MCF 10A (cell line): ENCODE data around the gene ASTN2. TPM values are rescaled to one million over a fixed set of nuclear protein-coding genes. Genes with fewer than 3 reads are reported as not detected.

Source experiments
- BruUV-seq: library from RNA; stranded (reverse); fragments of 400-500 nt; replicated peaks from 2 replicates; lab custom pipeline; 2021; lab: Mats Ljungman, UMichigan
- CTCF ChIA-PET: fragments of 300-600 bp; sonication (Branson Sonifier 250); formaldehyde crosslinking; extraction: SDS; loops from one replicate; lab custom pipeline; 2021; ENCODE audit warnings: antibody characterized with exemption, inconsistent platforms; lab: Yijun Ruan, JAX
- POLR2A ChIA-PET: fragments of 300-600, 350-650 bp; sonication (Branson Sonifier 250); formaldehyde crosslinking; extraction: SDS; loops from one replicate; lab custom pipeline; 2020; ENCODE audit warnings: antibody characterized with exemption, inconsistent platforms; lab: Yijun Ruan, JAX
- DNase-seq: peaks from one replicate; pipeline ENCODE4 v3.0.0-alpha.2; 2018; ENCODE audit not compliant: unreplicated experiment
- H3K27ac Mint-ChIP-seq: one replicate; pipeline ENCODE4 v1.8.0; 2022; ENCODE audit warnings: mild to moderate bottlenecking, low read depth, mixed read lengths; ENCODE audit not compliant: unreplicated experiment
- H3K27me3 Mint-ChIP-seq: one replicate; pipeline ENCODE4 v1.8.0; 2022; ENCODE audit warnings: mixed read lengths; ENCODE audit not compliant: insufficient read depth, unreplicated experiment
- H3K36me3 Mint-ChIP-seq: one replicate; pipeline ENCODE4 v1.8.0; 2022; ENCODE audit warnings: mild to moderate bottlenecking, moderate library complexity, mixed read lengths; ENCODE audit not compliant: insufficient read depth, unreplicated experiment
- H3K4me1 Mint-ChIP-seq: one replicate; pipeline ENCODE4 v1.8.0; 2022; ENCODE audit warnings: mixed read lengths; ENCODE audit not compliant: insufficient read depth, unreplicated experiment
- H3K4me3 Mint-ChIP-seq: one replicate; pipeline ENCODE4 v1.8.0; 2022; ENCODE audit warnings: mild to moderate bottlenecking, moderate library complexity, mixed read lengths; ENCODE audit not compliant: unreplicated experiment
- H3K9me3 Mint-ChIP-seq: one replicate; pipeline ENCODE4 v1.8.0; 2022; ENCODE audit warnings: mixed read lengths; ENCODE audit not compliant: unreplicated experiment
- CTCF ChIP-seq: fragments of 200-600 bp; IDR thresholded peaks from one replicate; pipeline ENCODE4 v1.8.0; 2022; ENCODE audit warnings: antibody characterized with exemption, mild to moderate bottlenecking; ENCODE audit not compliant: unreplicated experiment
- intact Hi-C: fragments of 100-400 bp; cut with micrococcal nuclease; formaldehyde crosslinking; loops from 2 replicates; pipeline ENCODE4 v1.14.1; 2022
- total RNA-seq: library from RNA; stranded (reverse); gene quantifications from 2 replicates; pipeline ENCODE4 v1.2.3, GENCODE V29; 2022

Gene ASTN2
- total RNA-seq, 1 experiment from 2014 or later, result 1.8 TPM

- H3K4me1 Mint-ChIP-seq, result no peaks in the 10 kb centered on the region
- CTCF ChIA-PET, result interaction anchor here (0.7 to 0.8 kb wide), 2 partner anchors 21 to 329 kb away, joined by 3 read pairs; no protein-coding TSS in a partner anchor
- H3K9me3 Mint-ChIP-seq, result peaks cover 13% of the 10 kb centered on the region
- intact Hi-C loops, result no loop called here
- TF ChIP-seq CTCF, result no peak
- no peaks in the 10 kb centered on the region for H3K36me3 Mint-ChIP-seq
- no peak overlapping the region for H3K4me3 Mint-ChIP-seq
- H3K27ac Mint-ChIP-seq, result no peak overlapping the region
- no peaks in the 10 kb centered on the region for H3K27me3 Mint-ChIP-seq
- POLR2A ChIA-PET, result no interaction called here
- no TSS peak for BruUV-seq
- DNase-seq, result no peak
Measured at GRCh38 chr9:117459913-117460312, 45.1 kb upstream of the ASTN2 start.

GRCh38 chr9:117458066-117458465 lies 43.2 kb upstream of the ASTN2 start:
- ChIA-PET POLR2A (interaction anchor here (0.6 kb wide), 1 partner anchor 678 kb away, joined by 3 read pairs; no protein-coding TSS in a partner anchor), CTCF (interaction anchor here (0.8 kb wide), 1 partner anchor 27 kb away, joined by 4 read pairs; no protein-coding TSS in a partner anchor)
- no peak overlapping the region for H3K27ac Mint-ChIP-seq
- intact Hi-C loops, result no loop called here
- H3K36me3 Mint-ChIP-seq, result no peaks in the 10 kb centered on the region
- H3K9me3 Mint-ChIP-seq, result peaks cover 13% of the 10 kb centered on the region
- H3K27me3 Mint-ChIP-seq, result no peaks in the 10 kb centered on the region
- no peak for DNase-seq
- H3K4me3 Mint-ChIP-seq, result no peak overlapping the region
- TF ChIP-seq CTCF, result no peak
- H3K4me1 Mint-ChIP-seq, result no peaks in the 10 kb centered on the region
- BruUV-seq, result no TSS peak

DNA sequence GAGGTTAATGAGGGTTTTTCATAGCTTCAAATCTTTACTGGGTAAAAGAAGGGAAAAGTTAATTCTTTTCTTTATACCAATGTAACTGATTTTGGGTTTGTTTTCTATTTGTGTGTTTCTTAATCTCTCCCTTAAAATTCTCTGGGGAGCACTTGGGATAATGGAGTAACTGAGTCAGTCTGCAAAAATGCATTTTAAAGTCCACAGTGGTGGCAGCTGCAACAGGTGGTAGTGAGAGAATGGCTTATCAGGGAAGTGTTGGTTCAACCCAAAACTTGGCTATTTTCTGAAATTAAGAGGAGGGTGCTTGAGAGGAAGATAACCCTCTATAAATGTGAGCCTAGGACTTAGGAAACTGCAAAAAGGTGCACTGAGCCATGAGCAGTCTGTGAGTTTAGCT lies 39.9 kb upstream of the ASTN2 start:
- intact Hi-C loops, result no loop called here
- peaks cover 13% of the 10 kb centered on the region for H3K9me3 Mint-ChIP-seq
- no peaks in the 10 kb centered on the region for H3K36me3 Mint-ChIP-seq
- H3K27ac Mint-ChIP-seq, result no peak overlapping the region
- no peak for TF ChIP-seq CTCF
- ChIA-PET CTCF (interaction anchor here (1.7 kb wide), 1 partner anchor 33 kb away, joined by 4 read pairs; no protein-coding TSS in a partner anchor), POLR2A (no interaction called here)
- no peak for DNase-seq
- no peak overlapping the region for H3K4me3 Mint-ChIP-seq
- no peaks in the 10 kb centered on the region for H3K27me3 Mint-ChIP-seq
- no TSS peak for BruUV-seq
- no peaks in the 10 kb centered on the region for H3K4me1 Mint-ChIP-seq

GRCh38 chr9:117453737-117454136 lies 38.9 kb upstream of the ASTN2 start:
- no peaks in the 10 kb centered on the region for H3K27me3 Mint-ChIP-seq
- ChIA-PET CTCF (interaction anchor here (1.7 kb wide), 1 partner anchor 34 kb away, joined by 4 read pairs; no protein-coding TSS in a partner anchor), POLR2A (no interaction called here)
- H3K9me3 Mint-ChIP-seq, result peaks cover 13% of the 10 kb centered on the region
- intact Hi-C loops, result no loop called here
- no peaks in the 10 kb centered on the region for H3K4me1 Mint-ChIP-seq
- TF ChIP-seq CTCF, result no peak
- no peak for DNase-seq
- no peak overlapping the region for H3K4me3 Mint-ChIP-seq
- H3K27ac Mint-ChIP-seq, result no peak overlapping the region
- BruUV-seq, result no TSS peak
- H3K36me3 Mint-ChIP-seq, result no peaks in the 10 kb centered on the region
